Uterus (tissue), 4 donors: ENCODE results near the gene CTNNAL1. TPM values are rescaled to one million over a fixed set of nuclear protein-coding genes. Genes with fewer than 3 reads are reported as not detected.

Experiments
- DNase-seq, 2 donors: peaks; one replicate each; pipeline ENCODE4 v3.0.0-alpha.2; 2019 to 2020
- H3K27ac ChIP-seq, 2 donors: fragments of 200-600 bp; sonication (generic); 1 replicate in 1 of 2; 2 replicates in 1 of 2; pipeline ENCODE4 v1.5.1; 2016 to 2018
- H3K27me3 ChIP-seq, 2 donors: fragments of 200-600 bp; sonication (generic); one replicate each; pipeline ENCODE4 v1.5.1; 2018 to 2019; ENCODE audit warnings: control low read depth in 1 of 2
- H3K36me3 ChIP-seq, 2 donors: fragments of 200-600 bp; sonication (generic); one replicate each; pipeline ENCODE4 v1.5.1; 2019; ENCODE audit warnings: control low read depth in 1 of 2
- H3K4me1 ChIP-seq, 2 donors: fragments of 200-600 bp; sonication (generic); one replicate each; pipeline ENCODE4 v1.5.1; 2018 to 2019; ENCODE audit warnings: control low read depth in 1 of 2
- H3K4me3 ChIP-seq, 2 donors: fragments of 200-600 bp; sonication (generic); 1 replicate in 1 of 2; 2 replicates in 1 of 2; pipeline ENCODE4 v1.5.1; 2018 to 2019; ENCODE audit warnings: mild to moderate bottlenecking in 1 of 2
- H3K9me3 ChIP-seq, 2 donors: fragments of 200-600 bp; sonication (generic); one replicate each; pipeline ENCODE4 v1.5.1; 2019; ENCODE audit warnings: control low read depth in 1 of 2
- POLR2A ChIP-seq, 2 donors: fragments of 450-650 bp; IDR thresholded peaks; one replicate each; pipeline ENCODE4 v1.6.1; 2016; ENCODE audit warnings: antibody characterized with exemption in 2 of 2, mild to moderate bottlenecking in 1 of 2, moderate library complexity in 1 of 2
- intact Hi-C: fragments of 100-400 bp; cut with DNase I; formaldehyde crosslinking; loops from one replicate; pipeline ENCODE4 v1.15.1; 2023; ENCODE audit warnings: low total_unique reads
- total RNA-seq, 4 donors: library from RNA; depleted of rRNA in 3 of 4; stranded (reverse); fragments of >200 nt in 3 of 4; gene quantifications; one replicate each; pipeline versions ENCODE4 v1.1.0 to v1.2.4, GENCODE V29; 2014 to 2023
- TF ChIP-seq, protein P1 (sequence below), 4 experiments: fragments of 200-600 bp in 2 of 4; fragments of 450-650 bp in 2 of 4; sonication (generic) in 2 of 4; IDR thresholded peaks; one replicate each; pipeline ENCODE4 v1.5.1; 2016 to 2019; ENCODE audit warnings: antibody characterized with exemption in 4 of 4, mild to moderate bottlenecking in 2 of 4, moderate library complexity in 1 of 4
- donor health status: DM: yes; HTN: yes; CAD: no.

CTNNAL1 gene
- total RNA-seq, 4 donors from 2014 or later: 32.3 to 62.0 (median 41.4) TPM

- H3K4me3 ChIP-seq: no peak overlapping the region
- H3K27ac ChIP-seq: no peak overlapping the region
- no peaks in the 10 kb centered on the region for H3K4me1 ChIP-seq
- no peaks in the 10 kb centered on the region for H3K36me3 ChIP-seq
- intact Hi-C loops: no loop called here
- DNase-seq: no peak
- H3K27me3 ChIP-seq: no peaks in the 10 kb centered on the region
- no peak for TF ChIP-seq POLR2A (IDR thresholded peaks at IDR 0.05)
- TF ChIP-seq, protein P1, sequence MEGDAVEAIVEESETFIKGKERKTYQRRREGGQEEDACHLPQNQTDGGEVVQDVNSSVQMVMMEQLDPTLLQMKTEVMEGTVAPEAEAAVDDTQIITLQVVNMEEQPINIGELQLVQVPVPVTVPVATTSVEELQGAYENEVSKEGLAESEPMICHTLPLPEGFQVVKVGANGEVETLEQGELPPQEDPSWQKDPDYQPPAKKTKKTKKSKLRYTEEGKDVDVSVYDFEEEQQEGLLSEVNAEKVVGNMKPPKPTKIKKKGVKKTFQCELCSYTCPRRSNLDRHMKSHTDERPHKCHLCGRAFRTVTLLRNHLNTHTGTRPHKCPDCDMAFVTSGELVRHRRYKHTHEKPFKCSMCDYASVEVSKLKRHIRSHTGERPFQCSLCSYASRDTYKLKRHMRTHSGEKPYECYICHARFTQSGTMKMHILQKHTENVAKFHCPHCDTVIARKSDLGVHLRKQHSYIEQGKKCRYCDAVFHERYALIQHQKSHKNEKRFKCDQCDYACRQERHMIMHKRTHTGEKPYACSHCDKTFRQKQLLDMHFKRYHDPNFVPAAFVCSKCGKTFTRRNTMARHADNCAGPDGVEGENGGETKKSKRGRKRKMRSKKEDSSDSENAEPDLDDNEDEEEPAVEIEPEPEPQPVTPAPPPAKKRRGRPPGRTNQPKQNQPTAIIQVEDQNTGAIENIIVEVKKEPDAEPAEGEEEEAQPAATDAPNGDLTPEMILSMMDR (IDR thresholded peaks at IDR 0.05): no peak
- H3K9me3 ChIP-seq: no peaks in the 10 kb centered on the region
These were observed 57.2 kb downstream of the CTNNAL1 start for GRCh38 chr9:108956022-108956630.

GRCh38 chr9:108953983-108954574, 59.2 kb downstream of the CTNNAL1 start:
- Histone ChIP-seq H3K9me3 (no peaks in the 10 kb centered on the region), H3K27me3 (no peaks in the 10 kb centered on the region), H3K4me1 (no peaks in the 10 kb centered on the region), H3K27ac (peak overlapping the region; percentile 30 to 75), H3K36me3 (no peaks in the 10 kb centered on the region), H3K4me3 (no peak overlapping the region)
- intact Hi-C loops: no loop called here
- no peak for TF ChIP-seq POLR2A (IDR thresholded peaks at IDR 0.05)
- TF ChIP-seq, protein P1 (IDR thresholded peaks at IDR 0.05): peak; percentile 57 to 70 (median 60)
- no peak for DNase-seq

DNA sequence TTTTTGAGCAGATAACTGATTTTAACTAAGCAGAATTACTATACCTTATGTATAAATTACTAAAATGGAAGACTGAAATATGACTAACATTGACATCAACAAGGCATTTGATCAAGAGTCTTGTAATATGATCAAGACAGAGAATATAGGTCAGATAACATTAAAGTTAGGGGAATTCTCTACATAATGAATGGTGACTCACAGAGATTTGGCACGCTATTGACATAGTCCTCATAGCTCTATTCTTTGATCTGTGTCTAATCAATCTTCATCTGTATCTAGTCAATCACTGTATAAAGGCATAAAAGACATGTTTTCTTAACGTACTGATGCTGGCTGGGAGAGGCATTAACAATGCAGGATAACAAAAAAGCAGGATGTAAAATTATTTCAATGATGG, 61.7 kb downstream of the CTNNAL1 start:
- Histone ChIP-seq H3K4me3 (no peak overlapping the region), H3K27me3 (no peaks in the 10 kb centered on the region), H3K4me1 (no peaks in the 10 kb centered on the region), H3K36me3 (no peaks in the 10 kb centered on the region), H3K9me3 (no peaks in the 10 kb centered on the region), H3K27ac (no peak overlapping the region)
- intact Hi-C loops: no loop called here
- TF ChIP-seq POLR2A (IDR thresholded peaks at IDR 0.05): no peak
- TF ChIP-seq, protein P1 (IDR thresholded peaks at IDR 0.05): no peak
- DNase-seq: no peak

DNA sequence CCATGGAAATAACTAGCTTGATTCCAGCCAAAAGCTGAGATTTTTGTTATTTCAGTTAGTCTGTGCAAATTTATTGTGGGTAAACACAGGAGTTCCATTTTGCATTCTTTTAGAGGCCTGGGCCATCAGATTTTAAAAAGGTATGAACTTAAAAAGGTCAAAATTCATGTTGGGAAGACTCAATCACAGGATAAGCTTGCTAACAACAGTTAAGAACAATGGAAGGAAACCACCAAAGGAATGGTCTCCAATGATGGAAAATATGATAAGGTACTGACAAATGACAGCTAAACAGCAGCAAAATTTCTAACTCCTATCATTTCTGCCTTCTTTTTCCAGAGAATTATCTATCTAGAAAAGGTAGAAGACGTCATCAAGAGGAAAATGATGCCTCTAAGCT, 63.1 kb downstream of the CTNNAL1 start:
- no peak for TF ChIP-seq POLR2A (IDR thresholded peaks at IDR 0.05)
- TF ChIP-seq, protein P1 (IDR thresholded peaks at IDR 0.05): no peak
- Histone ChIP-seq H3K27me3 (no peaks in the 10 kb centered on the region), H3K36me3 (no peaks in the 10 kb centered on the region), H3K4me1 (no peaks in the 10 kb centered on the region), H3K4me3 (no peak overlapping the region), H3K9me3 (no peaks in the 10 kb centered on the region), H3K27ac (no peak overlapping the region)
- intact Hi-C loops: no loop called here
- DNase-seq: no peak

DNA sequence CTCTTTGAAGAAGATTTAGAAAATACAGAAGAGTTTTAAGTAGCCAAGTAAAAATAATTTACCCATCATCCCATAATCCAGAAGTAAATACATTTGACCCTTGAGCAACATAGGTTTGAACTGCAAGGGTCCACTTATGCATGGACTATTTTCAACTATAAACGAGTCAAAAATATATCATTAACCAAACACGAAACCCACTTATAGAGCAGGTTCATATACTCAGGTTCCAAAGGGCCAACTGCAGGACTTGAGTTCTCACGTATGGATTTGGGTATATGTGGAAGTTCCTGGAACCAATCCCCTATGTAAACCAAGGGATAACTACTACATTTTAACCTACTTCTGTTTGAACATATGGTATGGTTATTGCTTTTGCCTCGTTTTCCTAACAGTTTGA, 73.3 kb downstream of the CTNNAL1 start:
- intact Hi-C loops: no loop called here
- Histone ChIP-seq H3K4me1 (no peaks in the 10 kb centered on the region), H3K4me3 (no peak overlapping the region), H3K27ac (no peak overlapping the region), H3K36me3 (no peaks in the 10 kb centered on the region), H3K9me3 (no peaks in the 10 kb centered on the region), H3K27me3 (no peaks in the 10 kb centered on the region)
- TF ChIP-seq, protein P1 (IDR thresholded peaks at IDR 0.05): no peak
- no peak for TF ChIP-seq POLR2A (IDR thresholded peaks at IDR 0.05)
- no peak for DNase-seq
